Measurements from ENCODE around the gene NR4A3. TPM values are rescaled to one million over a fixed set of nuclear protein-coding genes. Genes with fewer than 3 reads are reported as not detected.

Gene NR4A3
- total and polyA plus RNA-seq, 9 of the 15 experiments (the other 6 are each of a cell fraction or from before 2014, with no cell fraction given): 0.04 to 0.07 TPM; not detected in 7

DNA sequence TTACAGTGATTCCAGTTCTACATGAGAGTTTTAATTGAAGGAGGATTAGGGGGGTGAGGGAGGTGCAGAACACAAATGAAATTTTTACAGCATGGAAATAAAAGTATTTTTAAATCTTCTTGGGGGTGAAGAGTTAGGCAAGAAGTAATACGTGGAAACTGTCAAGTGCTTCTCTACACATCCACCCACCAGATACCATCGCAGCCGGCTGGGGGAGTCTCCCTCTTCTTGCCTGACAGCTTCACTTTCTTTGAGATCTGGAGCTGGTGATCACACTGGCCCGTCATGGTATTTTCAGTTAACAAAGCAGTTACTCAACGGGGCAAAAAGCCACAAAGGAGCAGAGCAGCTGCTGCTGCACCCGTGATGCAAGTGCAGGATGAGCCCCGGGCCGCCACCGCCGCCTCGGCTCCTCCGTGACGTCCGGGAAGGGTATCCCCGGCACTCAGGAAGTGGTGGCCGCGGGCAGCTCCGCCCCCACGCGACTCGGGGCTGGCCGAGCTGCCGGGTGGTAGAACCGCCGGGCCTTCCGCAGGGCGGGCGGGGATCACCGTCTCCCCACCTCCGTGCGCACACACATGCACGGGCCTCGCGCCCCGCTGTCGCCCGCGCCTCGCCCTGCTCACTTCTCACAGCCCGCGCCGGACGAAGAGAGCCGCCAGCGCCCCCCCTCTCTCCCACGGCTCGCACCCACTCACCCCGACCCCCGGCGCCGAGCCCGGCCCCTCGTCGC is 2.4 kb upstream of the NR4A3 start (continued):
- TF ChIP-seq ZNF311 (CRISPR knock-in tag; IDR thresholded peaks at IDR 0.05) (no peak), ZNF121 (CRISPR knock-in tag; conservative IDR thresholded peaks at IDR 0.05) (no peak), ETS2 (tag; IDR thresholded peaks at IDR 0.05; ENCODE audit: borderline replicate concordance, poor library complexity, severe bottlenecking) (no peak), HNRNPUL1 (IDR thresholded peaks at IDR 0.05; ENCODE audit: low read length) (no peak), E2F6 (IDR thresholded peaks at IDR 0.05; ENCODE audit: borderline replicate concordance in 1 of 2, extremely low read depth in 1 of 2, insufficient read depth in 1 of 2, insufficient read length in 1 of 2, low read depth in 1 of 2, low read length in 1 of 2, poor library complexity in 1 of 2, severe bottlenecking in 1 of 2) (peak; percentile 32 to 53), SETDB1 (IDR thresholded peaks at IDR 0.05; ENCODE audit: low read length) (no peak), ILK (tag; IDR thresholded peaks at IDR 0.05; ENCODE audit: borderline replicate concordance, low read depth) (no peak), MCM7 (IDR thresholded peaks at IDR 0.05) (no peak), CCAR2 (IDR thresholded peaks at IDR 0.05; ENCODE audit: low read depth, low read length) (no peak), ELF2 (CRISPR knock-in tag; IDR thresholded peaks at IDR 0.05) (peak; percentile 73; the same call in 1 of the 2 replicates), STAT5A (IDR thresholded peaks at IDR 0.05; ENCODE audit: borderline replicate concordance, low read length) (no peak), CREM (IDR thresholded peaks at IDR 0.05; ENCODE audit: low read depth) (peak; percentile 80), TAF9B (IDR thresholded peaks at IDR 0.05; ENCODE audit: partially characterized antibody) (peak; percentile 54), ZC3H4 (CRISPR knock-in tag; IDR thresholded peaks at IDR 0.05; ENCODE audit: borderline replicate concordance) (no peak), PRMT5 (CRISPR knock-in tag; IDR thresholded peaks at IDR 0.05) (no peak), EGR1 (conservative IDR thresholded peaks at IDR 0.05) (no peak), PPARD (CRISPR knock-in tag; IDR thresholded peaks at IDR 0.05) (no peak), SIN3A (IDR thresholded peaks at IDR 0.05; ENCODE audit: borderline replicate concordance in 2 of 2, control insufficient read depth in 1 of 2, low read depth in 2 of 2, low read length in 2 of 2) (peak; percentile 52 to 82; a peak in 3 of 4 replicates), MAZ (CRISPR knock-in tag; conservative IDR thresholded peaks at IDR 0.05 in 1 of 2, IDR thresholded peaks at IDR 0.05 in 1 of 2) (peak in 1 of 2 experiments; percentile 97; a peak in 2 of 4 replicates)
- TF ChIP-seq, protein P1, sequence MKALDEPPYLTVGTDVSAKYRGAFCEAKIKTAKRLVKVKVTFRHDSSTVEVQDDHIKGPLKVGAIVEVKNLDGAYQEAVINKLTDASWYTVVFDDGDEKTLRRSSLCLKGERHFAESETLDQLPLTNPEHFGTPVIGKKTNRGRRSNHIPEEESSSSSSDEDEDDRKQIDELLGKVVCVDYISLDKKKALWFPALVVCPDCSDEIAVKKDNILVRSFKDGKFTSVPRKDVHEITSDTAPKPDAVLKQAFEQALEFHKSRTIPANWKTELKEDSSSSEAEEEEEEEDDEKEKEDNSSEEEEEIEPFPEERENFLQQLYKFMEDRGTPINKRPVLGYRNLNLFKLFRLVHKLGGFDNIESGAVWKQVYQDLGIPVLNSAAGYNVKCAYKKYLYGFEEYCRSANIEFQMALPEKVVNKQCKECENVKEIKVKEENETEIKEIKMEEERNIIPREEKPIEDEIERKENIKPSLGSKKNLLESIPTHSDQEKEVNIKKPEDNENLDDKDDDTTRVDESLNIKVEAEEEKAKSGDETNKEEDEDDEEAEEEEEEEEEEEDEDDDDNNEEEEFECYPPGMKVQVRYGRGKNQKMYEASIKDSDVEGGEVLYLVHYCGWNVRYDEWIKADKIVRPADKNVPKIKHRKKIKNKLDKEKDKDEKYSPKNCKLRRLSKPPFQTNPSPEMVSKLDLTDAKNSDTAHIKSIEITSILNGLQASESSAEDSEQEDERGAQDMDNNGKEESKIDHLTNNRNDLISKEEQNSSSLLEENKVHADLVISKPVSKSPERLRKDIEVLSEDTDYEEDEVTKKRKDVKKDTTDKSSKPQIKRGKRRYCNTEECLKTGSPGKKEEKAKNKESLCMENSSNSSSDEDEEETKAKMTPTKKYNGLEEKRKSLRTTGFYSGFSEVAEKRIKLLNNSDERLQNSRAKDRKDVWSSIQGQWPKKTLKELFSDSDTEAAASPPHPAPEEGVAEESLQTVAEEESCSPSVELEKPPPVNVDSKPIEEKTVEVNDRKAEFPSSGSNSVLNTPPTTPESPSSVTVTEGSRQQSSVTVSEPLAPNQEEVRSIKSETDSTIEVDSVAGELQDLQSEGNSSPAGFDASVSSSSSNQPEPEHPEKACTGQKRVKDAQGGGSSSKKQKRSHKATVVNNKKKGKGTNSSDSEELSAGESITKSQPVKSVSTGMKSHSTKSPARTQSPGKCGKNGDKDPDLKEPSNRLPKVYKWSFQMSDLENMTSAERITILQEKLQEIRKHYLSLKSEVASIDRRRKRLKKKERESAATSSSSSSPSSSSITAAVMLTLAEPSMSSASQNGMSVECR (CRISPR knock-in tag; IDR thresholded peaks at IDR 0.05): peak; percentile 87
- TF ChIP-seq, protein P2, sequence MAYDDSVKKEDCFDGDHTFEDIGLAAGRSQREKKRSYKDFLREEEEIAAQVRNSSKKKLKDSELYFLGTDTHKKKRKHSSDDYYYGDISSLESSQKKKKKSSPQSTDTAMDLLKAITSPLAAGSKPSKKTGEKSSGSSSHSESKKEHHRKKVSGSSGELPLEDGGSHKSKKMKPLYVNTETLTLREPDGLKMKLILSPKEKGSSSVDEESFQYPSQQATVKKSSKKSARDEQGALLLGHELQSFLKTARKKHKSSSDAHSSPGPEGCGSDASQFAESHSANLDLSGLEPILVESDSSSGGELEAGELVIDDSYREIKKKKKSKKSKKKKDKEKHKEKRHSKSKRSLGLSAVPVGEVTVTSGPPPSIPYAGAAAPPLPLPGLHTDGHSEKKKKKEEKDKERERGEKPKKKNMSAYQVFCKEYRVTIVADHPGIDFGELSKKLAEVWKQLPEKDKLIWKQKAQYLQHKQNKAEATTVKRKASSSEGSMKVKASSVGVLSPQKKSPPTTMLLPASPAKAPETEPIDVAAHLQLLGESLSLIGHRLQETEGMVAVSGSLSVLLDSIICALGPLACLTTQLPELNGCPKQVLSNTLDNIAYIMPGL (CRISPR knock-in tag; IDR thresholded peaks at IDR 0.05): peak; percentile 46; the same call in 1 of the 2 replicates
